ENCODE measurements around the gene MDP1.

The MDP1 gene

GRCh38 chr14:24198814-24199524, 16.9 kb downstream of the MDP1 start:
- DNase-seq (ENCODE audit: low read depth in 3 of 3): no peak

- DNase-seq (ENCODE audit: low read depth in 3 of 3): no peak
Observed at GRCh38 chr14:24197056-24197450, 18.8 kb downstream of the MDP1 start.

GRCh38 chr14:24196071-24197055, 19.5 kb downstream of the MDP1 start:
- DNase-seq (ENCODE audit: low read depth in 3 of 3): no peak

GRCh38 chr14:24195186-24196070, 20.4 kb downstream of the MDP1 start, which contains the start of gene TM9SF1:
Gene TM9SF1 (minus strand): TSS chr14:24195441. CDS start chr14:24195019, 422 bp downstream.
- DNase-seq (ENCODE audit: low read depth in 3 of 3): peak; percentile 71 to 80 (median 80)

- DNase-seq (ENCODE audit: low read depth in 3 of 3): no peak
Observed at GRCh38 chr14:24194873-24195185, 21.0 kb downstream of the MDP1 start.

GRCh38 chr14:24194186-24194872, 21.5 kb downstream of the MDP1 start:
- no peak for DNase-seq (ENCODE audit: low read depth in 3 of 3)

GRCh38 chr14:24192933-24193332, 22.9 kb downstream of the MDP1 start:
- DNase-seq (ENCODE audit: low read depth in 3 of 3): no peak

GRCh38 chr14:24190416-24190815, 25.4 kb downstream of the MDP1 start:
- DNase-seq (ENCODE audit: low read depth in 3 of 3): no peak

- DNase-seq (ENCODE audit: low read depth in 3 of 3): no peak
Observed at GRCh38 chr14:24189460-24189859, 26.4 kb downstream of the MDP1 start.

GRCh38 chr14:24189059-24189375, 26.8 kb downstream of the MDP1 start:
- DNase-seq (ENCODE audit: low read depth in 3 of 3): no peak

- peak; percentile 91 to 93 (median 93) for DNase-seq (ENCODE audit: low read depth in 3 of 3)
Observed at GRCh38 chr14:24188251-24189058, 27.4 kb downstream of the MDP1 start, which contains the start of gene IPO4. Gene IPO4 (minus strand): TSS chr14:24188816. CDS start chr14:24188787, 29 bp downstream.

GRCh38 chr14:24187539-24187915, 28.3 kb downstream of the MDP1 start:
- no peak for DNase-seq (ENCODE audit: low read depth in 3 of 3)

- no peak for DNase-seq (ENCODE audit: low read depth in 3 of 3)
Observed at GRCh38 chr14:24186831-24187538, 28.9 kb downstream of the MDP1 start.

- no peak for DNase-seq (ENCODE audit: low read depth in 3 of 3)
Observed at GRCh38 chr14:24185741-24186140, 30.1 kb downstream of the MDP1 start.

- DNase-seq (ENCODE audit: low read depth in 3 of 3): no peak
Observed at GRCh38 chr14:24185026-24185425, 30.8 kb downstream of the MDP1 start.

GRCh38 chr14:24184104-24184970, 31.5 kb downstream of the MDP1 start:
- DNase-seq (ENCODE audit: low read depth in 3 of 3): no peak

GRCh38 chr14:24183014-24183481, 32.8 kb downstream of the MDP1 start:
- DNase-seq (ENCODE audit: low read depth in 3 of 3): no peak

GRCh38 chr14:24182110-24182882, 33.6 kb downstream of the MDP1 start:
- no peak for DNase-seq (ENCODE audit: low read depth in 3 of 3)
